GM18858 (cell line): ENCODE measurements around the gene SPRY4.
"Not testable (repeated sequence)": the region's sequence is repeated elsewhere in the genome, so short reads cannot be mapped to it uniquely, and the experiment has no call there.

Experiments used
- ATAC-seq: cut with Tn5 transposase; IDR thresholded peaks from one replicate; pipeline ENCODE4 v1.9.1; 2021; ENCODE audit not compliant: unreplicated experiment

The SPRY4 gene

GRCh38 chr5:142264084-142264483 lies 60.7 kb downstream of the SPRY4 start:
- not testable (repeated sequence) for ATAC-seq

DNA sequence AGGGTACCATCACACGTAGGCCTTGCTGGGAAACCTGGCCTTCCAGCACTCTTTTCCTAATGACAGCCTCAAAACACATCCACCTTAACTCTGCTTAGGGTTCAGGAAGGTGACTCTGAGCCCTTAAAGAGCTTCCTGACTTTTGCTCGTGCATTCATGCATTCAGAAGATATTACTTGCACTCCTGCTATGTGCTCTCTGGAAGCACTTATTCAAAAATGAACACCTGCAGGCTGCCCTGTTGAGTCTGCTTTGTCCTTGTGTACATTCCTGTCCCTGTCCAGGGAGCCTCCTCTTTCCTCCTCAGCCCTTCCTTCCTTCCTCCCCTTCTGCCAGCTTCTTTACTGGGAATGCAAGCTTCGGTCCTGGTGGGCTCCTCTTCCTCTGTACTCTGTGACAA lies 61.5 kb downstream of the SPRY4 start:
- no peak for ATAC-seq

DNA sequence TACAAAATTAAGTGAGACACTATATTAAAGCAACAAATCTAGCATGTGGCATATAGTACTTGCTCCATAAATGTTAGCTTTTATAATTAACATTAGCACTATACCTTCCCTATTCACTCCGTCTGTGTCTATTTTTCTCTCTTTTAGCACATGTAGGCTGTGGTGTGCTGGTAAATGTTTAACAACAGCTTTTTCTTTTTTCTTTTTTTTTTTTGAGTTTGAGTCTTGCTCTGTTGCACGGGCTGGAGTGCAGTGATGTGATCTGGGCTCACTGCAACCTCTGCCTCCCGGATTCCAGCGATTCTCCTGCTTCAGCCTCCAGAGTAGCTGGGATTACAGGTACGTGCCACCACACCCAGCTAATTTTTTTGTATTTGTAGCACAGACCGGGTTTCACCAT lies 62.1 kb downstream of the SPRY4 start:
- ATAC-seq = no peak
